HepG2 (cell line): Measurements from ENCODE around the gene HELZ.

ENCODE experiments used
- CENPX ChIP-seq: sonication (generic); formaldehyde crosslinking; IDR thresholded peaks from 2 replicates; pipeline ENCODE4 v1.9.0; 2021; ENCODE audit warnings: mild to moderate bottlenecking, missing genetic modification reagents, moderate library complexity
- NFE2L2 ChIP-seq: fragments of 150-350 bp; IDR thresholded peaks from 2 replicates; pipeline ENCODE4 v1.6.1; 2014; ENCODE audit warnings: low read length
- NR2C2 ChIP-seq: sonication (generic); formaldehyde crosslinking; IDR thresholded peaks from 2 replicates; pipeline ENCODE4 v1.4.0; 2020; ENCODE audit warnings: missing genetic modification reagents, mild to moderate bottlenecking, moderate library complexity, borderline replicate concordance
- ZNF343 ChIP-seq: sonication (generic); formaldehyde crosslinking; IDR thresholded peaks from 2 replicates; pipeline ENCODE4 v1.4.0; 2020; ENCODE audit warnings: mild to moderate bottlenecking, missing genetic modification reagents
- TF ChIP-seq, protein P1 (sequence below): IDR thresholded peaks from 2 replicates; pipeline ENCODE4 v1.6.1; 2016; ENCODE audit warnings: missing biosample characterization, missing genetic modification reagents, low read depth

DNA sequence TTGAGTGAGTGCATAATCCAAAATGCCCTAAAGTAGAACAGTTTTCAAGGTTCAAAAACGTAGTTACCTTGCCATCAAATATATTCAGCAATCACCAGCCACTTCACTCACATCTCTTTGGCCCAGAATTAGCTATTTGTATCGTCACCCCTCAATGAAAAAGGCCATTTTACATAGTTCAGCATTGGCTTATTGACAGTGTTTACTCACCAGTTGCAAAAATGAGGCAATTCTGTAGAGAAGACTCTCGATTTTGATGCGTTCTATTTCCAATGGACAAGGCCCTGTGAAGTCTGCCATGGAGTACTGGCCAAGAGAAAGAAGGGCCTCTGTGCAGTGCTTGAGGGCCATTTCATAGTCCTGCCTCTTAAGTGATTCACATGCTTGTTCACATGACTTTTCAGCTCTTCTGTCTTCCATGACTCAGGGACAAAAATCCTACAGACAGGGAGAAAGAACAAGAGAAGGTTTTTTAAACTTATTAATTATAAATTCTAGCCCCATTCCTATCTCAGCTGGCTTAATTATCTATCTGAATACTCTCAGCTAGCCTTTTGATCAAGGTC lies 26.5 kb downstream of the HELZ start:
- TF ChIP-seq, protein P1, sequence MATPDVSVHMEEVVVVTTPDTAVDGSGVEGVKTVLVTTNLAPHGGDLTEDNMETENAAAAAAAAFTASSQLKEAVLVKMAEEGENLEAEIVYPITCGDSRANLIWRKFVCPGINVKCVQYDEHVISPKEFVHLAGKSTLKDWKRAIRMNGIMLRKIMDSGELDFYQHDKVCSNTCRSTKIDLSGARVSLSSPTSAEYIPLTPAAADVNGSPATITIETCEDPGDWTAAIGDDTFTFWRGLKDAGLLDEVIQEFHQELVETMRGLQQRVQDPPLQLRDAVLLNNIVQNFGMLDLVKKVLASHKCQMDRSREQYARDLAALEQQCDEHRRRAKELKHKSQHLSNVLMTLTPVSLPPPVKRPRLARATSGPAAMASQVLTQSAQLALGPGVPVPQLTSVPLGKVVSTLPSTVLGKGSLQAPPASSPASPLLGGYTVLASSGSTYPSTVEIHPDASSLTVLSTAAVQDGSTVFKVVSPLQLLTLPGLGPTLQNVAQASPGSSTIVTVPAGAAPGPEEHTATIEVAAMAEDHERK (CRISPR knock-in tag) = no peak
- TF ChIP-seq ZNF343 (no peak), NR2C2 (CRISPR knock-in tag) (no peak), CENPX (CRISPR knock-in tag) (no peak), NFE2L2 (no peak)
